ENCODE data around the gene AUH. TPM values are rescaled to one million over a fixed set of nuclear protein-coding genes. Genes with fewer than 3 reads are reported as not detected.

Gene AUH
- total RNA-seq, 2 experiments from 2014 or later = 28.2 to 31.4 TPM

DNA sequence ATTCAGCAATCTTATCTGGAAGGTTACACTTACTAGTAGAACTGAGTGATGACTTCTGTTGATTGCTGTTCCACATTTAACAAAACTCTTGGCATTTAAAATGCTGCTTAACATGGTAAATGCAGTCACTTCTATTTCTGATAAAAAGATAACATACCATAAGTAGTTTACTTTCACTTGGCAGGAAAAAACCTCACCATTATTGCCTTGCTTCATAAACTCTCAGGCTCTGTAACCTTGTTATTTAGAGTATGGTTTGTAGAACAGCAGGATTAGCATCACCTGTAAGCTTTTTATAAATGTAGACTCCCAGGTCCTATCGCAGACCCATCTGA lies 55.5 kb downstream of the AUH start:
- ChIA-PET CTCF (no interaction called here), POLR2A (no interaction called here)

DNA sequence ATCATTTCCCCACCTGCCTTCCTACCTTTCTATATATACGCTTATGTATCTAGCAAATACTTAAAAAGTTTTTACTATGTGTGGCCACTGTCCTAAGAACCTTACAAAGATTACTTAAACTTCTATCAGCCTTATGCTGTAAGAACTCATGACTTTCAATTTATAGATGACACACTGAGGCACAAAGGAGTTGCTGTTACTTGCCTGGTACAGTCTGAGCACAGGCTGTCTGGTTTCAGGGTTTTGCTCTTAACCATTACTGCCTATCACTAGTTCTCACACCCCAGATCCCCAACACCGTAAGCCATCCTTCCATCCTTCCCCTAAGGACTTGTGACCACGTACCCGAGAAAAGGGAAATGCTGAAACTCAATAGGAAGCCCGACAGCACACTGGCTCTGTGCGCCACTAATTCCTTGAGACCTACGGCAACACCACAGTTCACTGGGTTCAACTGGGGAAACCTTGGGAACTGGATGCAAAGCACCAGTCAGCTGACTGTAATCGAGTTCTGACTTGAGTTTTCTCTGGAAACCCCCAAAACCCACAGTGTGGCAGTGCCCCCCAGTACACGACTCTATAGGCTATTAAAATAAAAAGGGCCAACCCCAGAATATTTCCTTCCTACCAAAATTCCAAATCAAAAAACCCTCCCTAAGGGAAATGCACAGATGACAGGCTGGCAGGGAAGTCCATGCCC lies 56.0 kb downstream of the AUH start:
- ChIA-PET CTCF (no interaction called here), POLR2A (no interaction called here)

DNA sequence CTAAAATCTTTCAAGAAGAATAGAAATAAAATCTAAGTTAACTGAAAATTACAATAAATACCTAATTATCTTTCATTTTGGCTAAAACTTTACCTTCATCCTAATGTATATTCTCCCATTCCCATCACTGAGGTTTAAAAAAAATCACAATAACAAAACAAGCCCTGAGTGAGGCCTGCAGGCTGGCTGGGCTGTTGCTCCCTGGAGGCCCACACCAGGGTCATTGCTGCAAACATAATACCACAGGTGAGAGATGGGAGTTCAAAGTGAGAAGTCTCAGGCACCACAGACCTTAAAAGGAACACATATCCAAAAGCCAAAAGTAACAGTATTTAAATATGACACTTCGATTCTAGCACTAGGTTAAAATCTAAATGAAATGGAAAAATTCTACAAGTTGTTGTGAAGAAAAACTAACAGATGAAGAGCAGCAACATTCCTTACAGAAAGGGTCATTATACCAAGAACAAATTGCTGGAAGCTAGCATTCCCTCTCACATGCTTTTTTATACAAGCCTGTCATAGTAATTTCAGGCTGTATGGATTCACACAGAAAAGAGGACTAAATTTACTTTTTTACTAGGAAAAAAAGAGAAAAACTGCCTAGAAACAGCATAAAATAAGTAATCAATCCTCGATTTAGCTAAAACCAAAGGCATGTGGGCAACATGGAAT lies 57.8 kb downstream of the AUH start:
- CTCF ChIA-PET = interaction anchor here (0.6 kb wide), 1 partner anchor 39 kb away, joined by 4 read pairs; no protein-coding TSS in a partner anchor
- POLR2A ChIA-PET = no interaction called here

DNA sequence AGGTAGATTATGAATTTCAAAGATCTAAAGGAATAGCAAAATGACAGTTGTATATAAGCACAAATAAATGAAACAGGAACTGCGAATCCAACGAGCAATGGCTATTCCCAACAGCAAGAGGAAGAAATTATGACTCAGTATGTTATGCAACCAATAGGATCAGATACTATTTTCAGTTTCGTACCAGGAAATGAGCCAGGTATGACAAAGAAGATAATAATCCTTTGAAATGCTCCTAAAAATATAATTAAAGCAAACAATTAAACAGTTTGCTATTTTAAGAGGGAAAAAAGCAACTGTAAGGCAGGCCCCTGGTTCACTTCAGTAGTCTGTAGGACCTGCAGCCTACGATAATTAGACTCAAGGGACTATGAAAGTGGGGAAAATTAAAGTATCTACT lies 58.9 kb downstream of the AUH start:
- ChIA-PET POLR2A (no interaction called here), CTCF (no interaction called here)

DNA sequence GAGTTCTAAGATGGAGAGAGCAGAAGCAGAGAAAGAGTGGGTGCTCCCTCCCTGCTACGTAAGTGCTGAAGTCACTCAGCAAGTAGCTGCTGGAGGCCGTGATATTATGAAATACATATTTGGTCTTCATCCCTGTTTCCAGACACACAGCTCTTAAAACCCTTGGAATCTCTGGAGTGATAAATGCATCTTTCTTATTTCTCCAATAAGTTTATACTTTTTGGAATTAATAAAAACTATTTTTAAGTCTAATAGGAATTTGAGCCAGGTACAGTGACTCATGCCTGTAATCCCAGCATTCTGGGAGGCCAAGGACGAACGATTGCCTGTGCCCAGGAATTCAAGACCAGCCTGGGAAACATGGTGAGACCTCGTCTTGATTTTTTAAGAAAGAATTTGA lies 60.6 kb downstream of the AUH start:
- CTCF ChIA-PET = no interaction called here

DNA sequence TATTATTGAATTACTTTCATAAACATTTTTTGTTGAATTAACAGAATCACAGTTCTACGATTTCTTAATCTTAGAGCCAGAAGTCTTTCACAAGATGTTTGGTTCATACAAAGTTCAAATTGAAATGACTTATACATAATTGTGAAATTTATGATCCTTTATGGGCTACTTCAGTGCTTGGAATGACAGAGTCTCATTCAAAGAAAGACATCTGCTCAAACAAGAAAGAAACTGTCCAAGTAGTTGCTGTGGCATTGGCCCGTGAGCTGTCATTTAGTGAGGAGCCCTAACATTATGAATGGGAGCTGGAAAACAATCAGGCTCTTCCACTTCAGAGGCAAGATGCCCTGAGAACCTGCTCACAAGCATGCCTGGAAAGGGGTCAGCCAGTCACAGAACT lies 63.4 kb downstream of the AUH start:
- POLR2A ChIA-PET = interaction anchor here (0.5 kb wide), 1 partner anchor 264 kb away, joined by 4 read pairs; no protein-coding TSS in a partner anchor
- CTCF ChIA-PET = interaction anchor here (0.7 kb wide), 2 partner anchors 15 to 429 kb away, joined by 3 read pairs; no protein-coding TSS in a partner anchor

More for the DNA sequence above, 60.6 kb downstream of the AUH start:
- POLR2A ChIA-PET = no interaction called here

DNA sequence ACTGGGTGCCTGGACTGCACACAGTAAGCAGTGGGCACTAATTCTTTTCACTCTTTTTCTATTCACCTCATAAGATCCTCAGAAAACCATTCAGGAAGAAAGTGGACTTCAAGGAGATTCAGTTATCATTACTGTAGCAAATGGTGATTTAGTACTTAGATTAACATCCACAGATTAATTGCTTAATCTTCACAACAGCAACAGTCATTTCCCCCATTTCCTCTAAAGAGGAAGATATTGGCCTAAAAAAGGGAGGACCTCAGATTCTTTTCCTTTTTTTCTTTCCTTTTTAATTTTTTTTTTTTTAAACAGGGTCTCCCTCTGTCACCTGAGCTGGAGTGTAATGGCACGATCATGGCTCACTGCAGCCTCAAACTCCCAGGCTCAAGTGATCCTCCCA lies 64.4 kb downstream of the AUH start:
- ChIA-PET POLR2A (no interaction called here), CTCF (no interaction called here)

DNA sequence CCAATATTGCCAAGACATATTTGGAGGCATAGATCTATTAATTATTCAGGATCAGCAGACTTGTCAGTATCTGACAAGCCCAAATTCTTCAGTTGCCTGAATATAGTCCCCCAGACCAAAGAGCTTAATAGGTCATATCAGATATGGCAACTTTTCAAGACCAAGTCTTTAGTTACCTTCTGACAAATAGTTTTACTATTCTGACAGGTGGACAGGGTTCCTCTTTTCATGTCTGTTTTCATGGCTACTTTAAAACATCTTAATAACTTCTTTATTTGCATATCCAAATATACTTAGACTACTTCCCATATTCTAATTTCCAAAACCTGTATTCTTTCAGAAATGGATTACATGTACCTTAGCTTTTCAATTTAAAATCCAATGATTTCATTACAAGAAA lies 65.4 kb downstream of the AUH start:
- ChIA-PET POLR2A (no interaction called here), CTCF (no interaction called here)

DNA sequence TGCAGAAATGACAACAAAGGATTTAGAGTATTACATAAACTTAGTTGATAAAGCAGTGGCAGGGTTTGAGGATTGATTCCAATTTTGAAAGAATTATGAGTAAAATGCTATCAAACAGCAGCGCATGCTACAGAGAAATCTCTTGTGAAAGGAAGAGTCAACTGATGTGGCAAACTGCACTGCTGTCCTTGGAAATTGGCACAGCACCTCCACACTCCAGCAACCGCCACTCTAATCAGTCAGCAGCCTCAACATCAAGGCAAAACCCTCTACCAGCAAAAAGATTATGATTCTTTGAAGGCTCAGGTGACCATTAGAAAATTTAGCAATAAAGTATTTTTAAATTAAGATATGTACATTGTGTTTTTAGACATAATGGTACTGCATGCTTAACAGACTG lies 66.4 kb downstream of the AUH start:
- POLR2A ChIA-PET = no interaction called here

DNA sequence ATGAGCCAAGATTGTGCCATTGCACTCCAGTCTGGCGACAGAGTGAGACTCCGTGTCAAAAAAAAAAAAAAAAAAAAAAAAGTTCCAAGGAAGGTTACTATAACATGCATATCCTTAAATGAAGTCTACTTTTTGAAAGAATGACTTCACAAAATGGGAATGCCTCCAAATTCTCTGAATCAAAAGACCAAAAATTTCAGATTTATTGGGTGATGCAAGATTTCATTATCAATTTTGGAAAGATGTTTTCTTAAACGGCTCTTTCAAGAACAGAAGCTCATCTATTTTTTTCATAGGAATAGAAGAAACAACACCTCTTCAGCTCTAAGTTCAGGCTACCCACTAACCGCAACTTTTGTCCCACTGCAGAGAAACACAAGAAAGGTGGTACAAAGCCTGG lies 69.9 kb downstream of the AUH start:
- ChIA-PET POLR2A (no interaction called here), CTCF (interaction anchor here (0.7 kb wide), 2 partner anchors 55 to 87 kb away, joined by 3 to 5 read pairs; no protein-coding TSS in a partner anchor)

More for the DNA sequence above, 66.4 kb downstream of the AUH start:
- CTCF ChIA-PET = no interaction called here

DNA sequence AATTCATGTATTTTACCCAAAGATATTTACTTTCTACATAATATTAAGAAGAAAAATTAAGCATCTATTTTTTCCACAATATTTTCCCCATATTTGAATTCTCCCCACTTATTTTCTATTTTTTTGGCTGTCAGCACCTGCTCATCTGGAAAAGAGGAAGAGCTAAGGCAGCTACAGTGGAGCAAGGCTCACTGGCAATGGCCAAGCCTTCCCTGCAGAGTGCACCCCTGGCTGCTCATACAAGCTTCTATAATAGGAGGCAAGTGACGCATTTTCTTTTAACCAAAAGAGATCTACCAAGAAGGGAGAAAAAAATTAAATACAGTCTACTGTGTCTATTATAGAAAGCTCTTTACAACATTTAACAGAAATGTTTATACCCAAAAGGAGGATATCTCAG lies 72.5 kb downstream of the AUH start:
- POLR2A ChIA-PET = no interaction called here
- CTCF ChIA-PET = no interaction called here

DNA sequence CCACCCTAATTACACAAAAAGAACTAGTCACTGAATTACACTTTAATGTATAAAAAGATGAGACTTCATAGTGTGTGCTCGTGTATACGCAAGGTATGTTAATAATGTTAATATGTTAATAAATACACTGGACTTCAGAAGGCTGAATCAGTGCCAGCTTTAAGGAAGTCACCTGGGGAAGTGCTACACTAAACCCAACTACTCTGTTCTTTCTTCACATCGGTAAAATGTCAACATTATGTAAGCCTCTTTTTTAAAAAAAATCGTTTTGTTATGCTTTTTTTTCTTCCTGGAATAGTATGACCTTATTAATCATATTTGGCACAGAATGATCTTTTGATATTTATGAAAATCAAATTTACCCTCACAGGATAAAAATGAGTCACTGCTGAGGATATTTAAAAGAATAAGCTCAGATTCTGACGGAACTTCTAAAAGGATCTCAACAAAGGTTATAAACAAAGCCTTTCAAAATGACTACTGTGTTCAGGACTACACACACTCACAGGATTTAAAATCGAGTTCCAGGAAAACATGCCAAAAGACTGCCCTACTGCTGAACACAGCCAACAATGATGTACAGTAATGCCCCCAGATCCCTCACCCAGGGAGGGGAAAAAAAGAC lies 75.9 kb downstream of the AUH start:
- CTCF ChIA-PET = no interaction called here

DNA sequence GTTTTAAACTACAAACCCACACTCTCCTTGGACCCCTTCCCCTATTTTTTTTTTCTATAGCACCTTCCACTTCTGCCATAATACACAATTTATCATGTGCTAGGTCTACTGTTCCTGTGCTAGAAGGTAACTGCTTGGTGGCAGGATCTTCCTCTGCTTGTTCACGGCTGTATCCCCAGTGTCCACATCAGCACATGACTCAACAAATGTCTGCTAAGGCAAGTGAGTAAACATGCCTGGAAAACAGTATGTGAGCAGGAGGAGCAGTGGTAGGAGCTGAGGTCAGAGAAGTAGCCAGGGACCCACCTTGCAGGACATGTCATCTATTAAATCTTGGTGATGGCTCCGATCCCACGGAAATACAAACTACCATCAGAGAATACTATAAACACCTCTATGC lies 79.4 kb downstream of the AUH start:
- CTCF ChIA-PET = no interaction called here
- POLR2A ChIA-PET = no interaction called here

More for the DNA sequence above, 75.9 kb downstream of the AUH start:
- POLR2A ChIA-PET = no interaction called here

DNA sequence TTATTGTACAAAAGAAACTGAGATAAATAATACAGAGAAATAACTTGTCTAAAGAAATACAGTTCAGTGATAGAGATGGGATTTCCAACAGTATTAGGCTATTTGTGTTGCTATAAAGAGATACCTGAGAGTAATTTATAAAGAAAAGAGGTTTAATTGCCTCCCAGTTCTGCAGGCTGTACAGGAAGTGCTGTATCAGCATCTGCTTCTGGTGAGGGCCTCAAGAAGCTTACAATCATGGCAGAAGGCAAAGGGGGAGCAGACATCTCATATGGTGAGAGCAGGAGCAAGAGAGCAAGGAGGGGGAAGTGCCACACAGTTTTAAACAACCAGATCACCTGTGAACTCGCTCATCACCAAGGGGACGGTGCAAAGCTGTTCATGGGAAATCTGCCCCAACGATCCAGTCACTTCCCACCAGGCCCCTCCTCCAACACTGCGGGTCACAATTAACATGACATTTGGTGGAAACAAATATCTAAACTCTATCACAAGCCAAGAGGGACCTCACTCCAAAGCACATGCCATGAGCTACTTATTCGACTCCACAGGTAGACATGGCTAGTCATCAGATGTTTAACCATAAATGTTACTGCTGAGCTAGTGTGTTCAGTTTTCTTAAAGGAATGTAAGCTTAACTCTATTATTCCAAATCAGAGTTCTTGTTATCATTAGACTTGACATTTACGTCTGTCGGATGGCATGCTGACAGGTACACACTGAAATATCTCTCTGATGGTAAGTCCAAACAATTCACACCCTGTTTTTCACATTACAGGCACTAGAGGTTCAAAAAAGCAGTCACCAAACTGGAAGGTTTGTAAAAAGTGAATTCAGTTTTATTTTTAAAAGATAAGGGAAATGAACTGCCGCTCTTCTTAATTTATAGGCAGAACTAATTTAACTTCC lies 82.2 kb downstream of the AUH start:
- ChIA-PET CTCF (no interaction called here), POLR2A (no interaction called here)

DNA sequence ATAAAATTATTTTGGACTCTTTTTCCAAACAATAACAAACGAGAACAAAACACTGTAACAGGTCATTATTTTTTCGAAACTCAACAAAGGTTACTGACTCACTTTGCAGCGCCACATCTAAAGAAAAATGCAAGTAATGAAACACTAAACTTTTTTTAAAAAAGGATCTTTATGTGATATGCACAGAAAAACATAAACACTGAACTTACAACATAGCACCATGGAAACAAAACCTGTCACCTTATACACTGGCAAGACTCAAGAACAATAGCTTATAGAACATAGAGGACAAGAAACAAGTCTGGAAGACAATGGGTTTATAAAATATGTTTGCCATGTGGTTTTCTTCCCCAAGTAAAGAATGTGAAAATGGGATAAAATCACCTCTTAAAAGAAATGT lies 85.2 kb downstream of the AUH start:
- ChIA-PET CTCF (no interaction called here), POLR2A (interaction anchor here (0.6 kb wide), 1 partner anchor 135 kb away, joined by 3 read pairs; no protein-coding TSS in a partner anchor)

DNA sequence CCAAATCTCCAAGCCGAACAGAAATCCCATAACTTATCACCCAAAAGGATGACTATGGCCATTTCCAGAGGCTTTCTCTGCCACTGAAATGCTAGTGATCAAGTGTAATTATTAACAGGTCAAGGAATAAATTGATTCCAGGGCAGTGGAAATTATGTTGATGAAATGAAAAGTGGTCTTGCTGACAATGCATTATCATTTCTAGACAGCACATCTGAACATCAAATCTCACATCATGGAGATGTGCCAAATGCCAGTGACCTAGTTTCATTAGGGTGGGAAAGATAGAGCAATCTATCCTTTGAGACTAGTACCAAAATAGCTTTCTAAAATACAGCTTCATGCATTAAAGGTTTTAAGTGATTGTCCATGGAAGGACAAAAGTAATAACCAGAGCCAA lies 86.1 kb downstream of the AUH start:
- ChIA-PET POLR2A (no interaction called here), CTCF (interaction anchor here (0.5 kb wide), 1 partner anchor 323 kb away, joined by 5 read pairs; no protein-coding TSS in a partner anchor)

DNA sequence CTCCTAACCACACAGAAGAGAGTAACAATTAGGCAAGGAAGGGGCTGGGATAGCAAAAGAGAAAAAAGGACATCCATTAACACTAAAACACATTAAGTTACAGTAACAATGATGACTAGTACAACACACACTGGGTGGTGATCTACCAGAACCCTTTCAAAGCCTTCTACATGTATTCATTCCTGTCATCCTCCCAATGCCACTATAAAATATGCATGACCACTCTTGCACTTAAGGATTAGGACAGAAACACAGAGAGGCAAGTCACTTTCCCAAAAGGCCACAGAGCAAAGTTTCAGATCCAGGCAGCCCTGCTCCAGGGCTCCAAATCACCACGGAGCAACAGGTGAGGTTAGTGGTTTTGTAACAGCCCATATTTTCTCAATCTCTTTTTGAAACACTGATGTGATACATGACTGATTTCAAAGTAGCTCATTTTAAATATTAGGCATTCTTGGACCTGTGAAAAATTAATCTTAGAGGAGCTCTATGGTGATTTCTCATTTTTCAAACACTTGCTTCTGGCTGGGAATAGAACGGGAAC lies 86.7 kb downstream of the AUH start:
- POLR2A ChIA-PET = no interaction called here
- CTCF ChIA-PET = no interaction called here

DNA sequence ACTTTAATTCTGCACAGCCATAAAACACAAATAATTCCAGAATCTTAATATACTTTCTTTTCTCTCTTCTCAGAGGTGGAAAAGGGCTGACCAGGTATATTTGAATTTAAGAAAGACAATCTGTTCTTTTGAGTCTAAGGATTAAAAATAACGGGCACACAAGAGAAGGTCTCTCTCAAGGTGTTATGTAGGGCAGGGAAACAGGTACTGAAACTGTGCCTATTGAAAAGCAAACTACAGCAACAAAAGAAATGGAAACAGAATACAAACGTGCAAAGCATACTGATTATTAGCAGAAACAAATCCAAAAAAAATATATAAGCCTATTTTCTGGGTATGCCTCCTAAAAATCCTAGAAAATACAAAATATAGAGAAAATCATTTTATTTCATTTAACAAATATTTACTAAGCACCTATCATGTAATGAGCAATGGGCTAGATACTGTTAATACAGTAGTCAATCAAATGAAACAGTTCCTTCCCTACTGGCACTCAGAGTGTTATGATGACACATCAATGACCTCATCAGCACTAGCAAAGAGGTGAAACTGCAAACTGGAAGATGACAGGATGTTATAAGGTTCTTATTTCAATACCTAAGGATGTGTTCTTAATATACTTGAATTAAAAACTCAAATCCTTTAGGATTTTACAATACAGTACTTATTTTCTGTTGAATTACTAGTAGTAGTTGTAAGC lies 87.7 kb downstream of the AUH start:
- CTCF ChIA-PET = interaction anchor here (1.7 kb wide), 1 partner anchor 41 kb away, joined by 3 read pairs; no protein-coding TSS in a partner anchor
- POLR2A ChIA-PET = no interaction called here

DNA sequence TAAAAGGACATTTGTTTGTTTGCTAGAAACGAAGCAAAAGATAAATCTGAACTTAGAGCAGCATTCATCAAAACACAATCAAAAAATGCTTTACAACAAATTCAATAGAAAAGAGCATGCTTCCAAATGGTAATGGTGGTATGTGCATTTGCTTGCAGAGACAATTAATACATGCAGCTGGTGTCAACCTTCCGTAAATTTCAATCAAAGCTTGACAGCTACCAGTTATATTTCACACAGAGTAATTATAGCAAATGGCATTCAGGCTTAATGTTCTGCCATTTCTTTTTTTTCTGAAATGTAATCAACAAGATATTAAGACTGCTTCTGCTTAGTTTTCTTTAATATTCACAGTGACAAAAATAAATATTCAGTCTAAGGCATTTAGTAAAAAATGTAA lies 90.6 kb downstream of the AUH start:
- POLR2A ChIA-PET = no interaction called here
- CTCF ChIA-PET = no interaction called here

Data from activated CD8-positive, alpha-beta memory T cell treated with anti-CD3 and anti-CD28 coated beads for 36 hours (primary cell).